AML-193 (cell line): ENCODE results near the gene ZNF764.
"Not testable (repeated sequence)": the region's sequence is repeated elsewhere in the genome, so short reads cannot be mapped to it uniquely, and the experiment has no call there.

ENCODE experiments used
- DNase-seq, 2 experiments: peaks; one replicate each; lab custom pipeline; 2025; lab: John Stamatoyannopoulos, UW

The ZNF764 gene

GRCh38 chr16:30527635-30528178 lies 30.5 kb downstream of the ZNF764 start:
- peak; percentile 85 to 91 for DNase-seq

- peak; percentile 90 to 93 for DNase-seq
Observed at GRCh38 chr16:30526823-30527634, 31.1 kb downstream of the ZNF764 start.

DNA sequence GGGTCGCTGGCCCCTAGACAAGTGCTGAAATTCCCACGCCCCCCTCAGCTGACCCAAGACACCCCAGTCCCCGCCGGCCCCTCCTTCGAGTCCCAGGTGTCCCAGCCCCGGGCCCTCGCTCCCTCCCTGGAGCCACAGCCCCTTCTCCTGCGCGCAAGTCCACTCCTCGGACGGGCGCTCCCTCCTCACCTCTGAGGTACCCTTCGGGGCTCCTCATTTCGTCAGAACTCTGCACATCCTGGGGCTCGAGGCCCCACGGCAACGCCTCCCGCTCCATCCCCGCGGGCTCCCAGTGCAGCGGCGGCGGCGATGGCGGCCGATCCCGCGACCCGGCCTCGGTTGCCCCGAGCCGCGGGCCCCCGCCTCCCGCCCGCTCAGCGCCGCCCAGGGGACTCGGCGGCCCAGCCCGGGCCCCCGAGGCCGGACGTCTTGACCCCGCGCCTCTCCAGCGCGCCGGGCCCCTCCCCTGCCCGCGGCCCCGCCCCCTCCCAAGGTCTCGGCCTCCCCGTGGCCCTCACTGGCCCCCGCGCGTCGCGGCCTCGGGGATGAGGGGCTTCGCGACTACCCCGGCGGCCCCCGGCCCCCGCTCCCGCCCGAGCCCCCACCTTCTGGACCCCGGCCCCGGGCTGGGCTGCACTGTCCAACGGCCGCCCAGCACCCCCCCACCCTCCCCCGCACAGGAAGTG lies 31.9 kb downstream of the ZNF764 start, which contains the start of gene ZNF768:
ZNF768 (minus strand) TSS at position 430 of the 686 bp plus-strand sequence; CDS start at position 277, 153 bp downstream.
- no peak for DNase-seq

- DNase-seq = peak in 1 of 2 experiments; percentile 12
Observed at GRCh38 chr16:30525844-30526136, 32.4 kb downstream of the ZNF764 start.

DNA sequence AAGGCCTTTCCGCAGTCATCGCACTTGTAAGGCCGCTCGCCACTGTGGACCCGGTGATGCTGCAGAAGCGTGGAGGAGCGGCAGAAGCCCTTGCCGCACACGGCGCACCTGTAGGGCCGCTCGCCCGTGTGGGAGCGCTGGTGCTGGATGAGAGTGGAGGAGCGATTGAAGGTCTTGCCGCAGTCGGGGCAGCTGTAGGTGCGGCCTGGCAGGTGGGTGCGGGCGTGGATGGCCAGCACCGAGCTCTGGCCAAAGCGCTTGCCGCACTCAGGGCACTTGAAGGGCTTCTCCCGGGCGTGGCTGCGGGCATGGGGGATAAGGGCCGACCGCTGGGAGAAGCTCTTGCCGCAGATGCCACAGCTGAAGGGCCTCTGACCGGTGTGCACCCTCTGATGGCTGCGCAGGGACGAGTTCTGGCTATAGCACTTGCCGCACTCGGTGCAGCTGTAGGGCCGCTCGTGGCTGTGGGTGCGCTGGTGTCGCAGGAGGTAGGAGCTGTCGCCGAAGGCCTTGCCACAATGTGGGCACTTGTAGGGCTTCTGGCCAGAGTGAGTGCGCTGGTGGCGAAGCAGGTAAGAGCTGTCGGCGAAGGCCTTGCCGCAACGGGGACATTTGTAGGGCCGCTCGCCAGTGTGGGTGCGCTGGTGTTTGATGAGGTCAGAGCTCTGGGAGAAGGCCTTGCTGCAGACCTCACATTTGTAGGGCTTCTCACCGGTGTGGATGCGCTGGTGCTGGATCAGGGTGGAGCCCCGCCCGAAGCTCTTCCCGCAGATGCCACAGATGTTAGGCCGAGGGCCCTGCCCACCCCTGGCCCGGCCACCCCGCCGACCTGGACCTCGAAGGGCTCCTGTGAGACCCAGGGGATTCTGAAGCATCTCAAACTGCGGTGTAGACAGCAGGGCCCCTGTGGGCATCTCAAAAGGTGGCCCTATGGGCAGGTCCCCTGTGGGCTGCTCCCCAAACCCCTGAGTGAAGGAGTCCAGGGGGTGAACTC lies 33.3 kb downstream of the ZNF764 start:
- DNase-seq = no peak

DNA sequence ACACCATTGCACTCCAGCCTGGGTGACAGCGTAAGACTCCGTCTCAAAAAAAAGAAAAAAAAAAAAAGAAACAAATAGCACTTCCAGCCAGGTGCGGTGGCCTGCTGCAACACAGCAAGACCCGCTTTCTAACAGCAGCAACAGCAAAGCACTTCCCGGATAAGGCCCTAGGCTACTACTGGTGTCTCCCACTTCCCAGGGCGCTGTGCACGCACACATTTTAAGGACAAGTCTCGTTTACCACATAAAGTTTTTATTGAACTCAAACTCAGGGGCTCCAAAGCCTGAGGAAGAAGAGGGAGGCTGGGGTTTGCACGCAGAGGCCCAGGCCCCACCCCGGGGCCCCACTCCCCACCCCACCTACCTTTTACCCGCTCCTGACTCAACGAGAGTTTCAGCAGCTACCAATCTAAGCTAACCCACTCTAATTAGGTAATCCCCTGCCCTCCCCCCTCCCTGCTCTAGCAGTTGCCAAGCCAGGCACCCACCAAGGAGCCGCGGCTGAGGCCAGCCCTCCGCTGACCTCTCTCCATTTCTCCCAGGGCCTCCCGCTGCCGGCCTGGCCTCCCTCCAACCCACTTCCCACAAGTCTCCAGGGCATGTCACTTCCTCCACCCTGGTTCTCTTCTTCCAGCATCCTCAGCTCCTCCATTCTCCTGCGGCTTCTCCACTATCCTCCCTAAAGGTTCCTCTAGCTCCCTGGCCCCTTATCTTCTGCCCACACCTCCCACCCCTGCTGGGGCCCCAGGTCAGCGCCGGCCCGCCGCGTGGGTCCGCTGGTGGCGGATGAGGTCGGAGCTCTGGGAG lies 34.2 kb downstream of the ZNF764 start:
- DNase-seq = no peak

DNA sequence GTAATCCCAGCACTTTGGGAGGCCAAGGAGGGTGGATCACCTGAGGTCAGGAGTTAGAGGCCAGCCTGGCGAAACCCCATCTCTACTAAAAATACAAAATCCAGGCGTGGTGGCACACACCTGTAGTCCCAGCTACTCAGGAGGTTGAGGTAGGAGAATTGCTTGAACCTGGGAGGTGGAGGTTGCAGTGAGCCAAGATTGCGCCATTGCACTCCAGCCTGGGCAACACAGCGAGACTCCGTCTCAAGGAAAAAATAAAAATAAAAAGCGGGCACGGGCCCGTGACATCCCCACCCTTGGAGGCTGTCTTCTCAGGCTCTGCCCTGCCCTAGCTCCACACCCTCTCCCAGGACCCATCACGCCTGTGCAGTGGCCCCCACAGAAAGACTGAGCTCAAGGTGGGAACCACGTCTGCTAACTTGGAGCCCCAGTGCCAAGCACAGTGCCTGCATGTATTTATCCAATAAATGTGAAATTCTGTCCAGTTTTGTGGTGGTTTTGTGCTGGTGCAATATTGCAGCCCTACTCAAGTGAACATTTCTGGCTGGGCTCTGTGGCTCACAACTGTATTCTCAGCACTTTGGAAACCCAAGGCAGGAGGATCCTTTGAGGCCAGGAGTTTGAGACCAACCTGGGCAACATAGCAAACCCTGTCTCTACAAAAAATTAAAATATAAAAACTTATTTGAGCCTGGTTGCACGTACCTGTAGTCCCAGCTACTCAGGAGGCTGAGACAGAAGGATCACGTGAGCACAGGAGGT lies 35.3 kb downstream of the ZNF764 start:
- DNase-seq = not testable (repeated sequence)

GRCh38 chr16:30521873-30522641 lies 36.1 kb downstream of the ZNF764 start:
- no peak for DNase-seq

- no peak for DNase-seq
Observed at GRCh38 chr16:30521476-30521872, 36.7 kb downstream of the ZNF764 start.

- DNase-seq = no peak
Observed at GRCh38 chr16:30519120-30520049, 38.8 kb downstream of the ZNF764 start.

- DNase-seq = no peak
Observed at GRCh38 chr16:30518552-30518951, 39.6 kb downstream of the ZNF764 start.

DNA sequence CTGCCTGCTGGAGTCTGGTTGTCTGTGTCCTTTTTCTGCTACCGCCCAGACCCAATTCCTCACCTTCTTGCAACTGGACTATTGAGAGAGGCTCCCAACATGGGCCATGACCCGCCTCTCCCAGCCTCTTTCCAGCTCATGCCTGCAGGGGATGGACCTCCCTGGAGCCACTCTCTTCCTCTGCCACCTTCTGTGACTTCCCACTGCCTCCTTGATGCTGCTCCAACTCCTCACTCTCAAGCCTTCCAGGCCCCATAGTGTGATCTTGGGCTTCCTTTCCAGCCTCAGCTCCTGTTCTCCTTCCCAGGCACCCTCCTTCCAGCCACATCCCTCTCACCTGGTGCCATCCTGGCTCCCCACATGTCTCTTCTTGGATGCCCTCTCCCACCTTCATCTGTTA lies 42.9 kb downstream of the ZNF764 start:
- no peak for DNase-seq

- DNase-seq = no peak
Observed at GRCh38 chr16:30511509-30511908, 46.7 kb downstream of the ZNF764 start.

DNA sequence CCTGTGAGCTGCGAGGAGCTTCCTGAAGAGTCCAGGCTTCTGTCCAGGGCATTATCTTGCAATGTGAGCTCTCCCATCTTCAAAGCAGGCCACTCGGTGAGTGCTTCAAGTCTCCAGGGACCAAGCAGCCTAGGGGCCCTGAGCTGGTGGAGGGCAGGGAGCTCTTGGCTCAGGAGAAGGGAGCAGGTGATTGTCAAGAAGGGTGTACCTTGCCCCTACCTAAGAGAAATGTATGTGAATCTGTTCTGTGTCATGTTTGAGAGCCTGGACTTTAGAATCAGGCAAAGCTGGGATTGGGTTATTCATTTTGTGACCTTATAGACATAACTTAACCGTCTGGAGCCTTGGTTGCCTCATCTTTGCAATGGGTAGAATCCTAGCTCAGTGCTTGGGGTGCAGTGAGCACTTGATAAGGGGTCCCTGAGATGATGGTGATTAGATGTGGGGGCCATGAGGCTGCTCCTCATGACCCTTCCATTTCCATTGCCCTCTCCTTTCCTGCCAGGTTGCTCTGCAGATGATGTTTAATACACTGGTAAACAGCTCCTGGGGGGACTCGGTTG lies 47.7 kb downstream of the ZNF764 start:
- DNase-seq = no peak

DNA sequence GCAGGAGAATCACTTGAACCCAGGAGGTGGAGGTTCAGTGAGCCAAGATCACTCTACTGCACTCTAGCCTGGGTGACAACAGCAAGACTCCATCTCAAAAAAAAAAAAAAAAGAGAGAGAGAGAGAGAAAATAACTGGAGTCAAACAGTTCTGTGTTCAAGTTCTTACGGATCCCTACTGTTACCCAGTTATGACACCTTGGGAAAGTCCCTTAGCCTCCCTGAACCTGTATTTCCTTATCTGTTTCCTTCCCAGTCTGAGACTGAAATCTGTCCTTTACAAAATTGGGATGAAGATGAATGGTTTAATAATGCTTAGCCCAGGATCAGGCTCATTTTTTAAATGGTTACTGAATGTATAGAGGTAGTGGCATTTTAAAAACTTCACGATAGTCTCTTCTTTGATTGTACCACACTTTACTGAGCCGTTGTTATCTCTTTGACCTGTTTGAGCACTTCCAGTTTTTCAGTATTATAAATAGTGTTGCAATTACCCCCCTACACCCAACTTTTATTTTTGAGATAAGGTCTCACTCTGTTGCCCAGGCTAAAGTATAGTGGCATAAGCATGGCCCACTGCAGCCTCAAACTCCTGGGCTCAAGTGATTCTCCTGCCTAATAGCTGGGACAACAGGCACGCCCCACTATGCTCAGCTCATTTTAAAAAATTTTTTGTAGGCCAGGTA lies 49.0 kb downstream of the ZNF764 start:
- no peak for DNase-seq
